Measurements from ENCODE around the gene STX8.
"Not testable (repeated sequence)": the region's sequence is repeated elsewhere in the genome, so short reads cannot be mapped to it uniquely, and the experiment has no call there.

Gene STX8

DNA sequence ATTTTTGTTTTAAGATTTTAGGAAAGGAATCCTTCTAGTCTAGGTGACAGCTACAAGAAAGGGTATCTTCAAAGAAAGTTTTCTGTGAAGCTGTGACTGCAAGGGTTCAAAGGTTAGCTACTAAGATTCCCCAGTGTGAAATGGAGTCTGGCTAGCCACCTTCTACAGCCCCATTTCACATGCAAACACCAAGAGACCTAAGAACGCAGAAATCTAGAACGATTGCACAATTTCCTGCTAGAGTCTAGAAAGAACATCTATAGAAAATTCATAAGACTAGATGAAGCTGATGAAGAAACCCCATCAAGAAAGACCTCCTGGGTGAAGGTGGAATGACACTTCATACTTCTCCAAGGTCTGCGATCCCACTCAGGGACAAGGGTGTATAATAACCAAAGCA, 77.1 kb downstream of the STX8 start:
- DNase-seq (ENCODE audit: low read depth) = no peak

DNA sequence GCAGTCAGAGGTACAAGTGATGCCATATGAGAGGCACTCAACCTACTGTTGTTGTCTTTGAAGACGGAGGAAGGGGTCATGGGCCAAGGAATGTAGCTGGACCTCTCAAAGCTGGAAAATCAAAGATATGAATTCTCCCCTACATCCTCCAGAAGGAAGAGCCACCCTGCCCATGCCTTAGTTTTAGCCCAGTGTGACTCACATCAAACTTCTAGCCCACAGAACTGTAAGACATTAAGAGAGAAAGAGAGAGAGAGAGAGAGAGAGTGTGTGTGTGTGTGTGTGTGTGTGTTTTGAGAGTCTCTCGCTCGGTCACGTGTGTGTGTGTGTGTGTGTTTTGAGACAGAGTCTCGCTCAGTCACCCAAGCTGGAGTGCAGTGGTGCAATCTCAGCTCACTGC, 87.1 kb downstream of the STX8 start:
- DNase-seq (ENCODE audit: low read depth) = no peak

DNA sequence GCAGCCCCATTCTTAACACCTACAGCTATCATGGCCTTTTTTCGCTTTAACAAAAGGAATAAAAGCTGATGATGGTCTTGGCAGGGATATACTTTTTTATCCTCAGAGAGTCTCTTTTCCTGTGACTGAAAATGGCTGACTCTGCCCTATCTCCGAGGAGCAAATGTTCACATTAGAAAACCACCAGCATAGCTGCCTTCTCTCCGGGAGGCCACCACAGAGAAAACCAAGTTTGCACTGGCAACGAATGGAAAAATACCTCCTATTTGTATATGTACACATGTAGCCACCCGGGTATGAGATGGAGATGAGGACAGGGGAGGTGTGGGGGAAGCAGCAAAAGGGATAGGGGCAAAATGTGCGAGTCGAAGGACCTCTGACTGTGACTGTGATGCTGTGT, 88.2 kb downstream of the STX8 start:
- DNase-seq (ENCODE audit: low read depth) = no peak

DNA sequence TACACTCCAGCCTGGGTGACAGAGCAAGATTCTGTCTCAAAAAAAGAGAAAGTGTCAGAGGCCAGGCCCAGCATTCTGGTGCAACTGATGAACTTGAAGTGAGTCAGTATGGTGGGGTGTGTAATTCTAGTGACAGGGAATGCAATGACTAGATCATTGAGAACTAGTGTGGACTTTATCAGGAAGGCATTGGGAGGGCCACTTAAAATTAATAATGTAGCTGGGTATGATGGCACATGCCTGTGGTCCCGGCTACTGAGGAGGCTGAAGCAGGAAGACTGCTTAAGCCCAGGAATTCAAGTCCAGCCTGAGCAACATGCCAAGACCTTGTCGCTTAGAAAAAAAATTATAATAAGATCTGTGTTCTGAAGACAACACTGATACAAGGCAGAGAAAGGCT, 90.8 kb downstream of the STX8 start:
- DNase-seq (ENCODE audit: low read depth) = no peak

DNA sequence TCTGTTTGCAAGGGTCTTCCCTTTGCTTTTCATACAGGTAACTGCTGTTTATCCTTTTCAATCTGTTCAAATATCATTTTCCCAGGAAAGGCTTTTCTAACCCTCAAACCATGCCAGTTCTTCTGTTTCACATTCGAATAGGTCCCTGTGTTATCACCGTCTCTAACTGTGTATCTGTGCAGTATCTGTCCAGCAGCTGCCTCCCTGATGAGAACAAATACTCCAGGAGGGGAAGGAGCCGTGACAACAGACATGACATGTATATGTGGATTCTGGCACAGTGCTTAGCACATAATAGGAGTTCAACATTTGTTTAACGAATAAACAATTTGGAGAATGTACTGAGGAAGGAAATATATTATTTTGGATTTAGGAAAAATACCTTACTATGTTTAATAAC, 95.7 kb downstream of the STX8 start:
- DNase-seq (ENCODE audit: low read depth) = no peak

DNA sequence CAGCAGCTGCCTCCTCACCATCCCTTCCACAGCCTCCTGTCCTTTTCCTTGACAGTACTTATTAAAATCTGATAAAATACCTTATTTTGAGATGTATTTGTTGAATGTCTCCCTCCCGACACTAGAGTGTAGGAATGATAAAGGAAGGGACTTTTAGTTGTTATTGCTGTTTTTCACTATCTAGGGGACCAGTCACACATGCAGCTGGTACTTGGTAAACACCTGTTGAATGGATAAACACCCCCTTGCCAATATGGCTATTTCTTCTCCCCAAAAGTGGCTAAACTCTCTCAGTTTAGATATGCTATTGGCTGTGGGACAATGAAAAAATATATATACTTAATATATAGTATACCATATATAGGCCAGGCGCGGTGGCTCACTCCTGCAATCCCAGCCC, 96.7 kb downstream of the STX8 start:
- no peak for DNase-seq (ENCODE audit: low read depth)

DNA sequence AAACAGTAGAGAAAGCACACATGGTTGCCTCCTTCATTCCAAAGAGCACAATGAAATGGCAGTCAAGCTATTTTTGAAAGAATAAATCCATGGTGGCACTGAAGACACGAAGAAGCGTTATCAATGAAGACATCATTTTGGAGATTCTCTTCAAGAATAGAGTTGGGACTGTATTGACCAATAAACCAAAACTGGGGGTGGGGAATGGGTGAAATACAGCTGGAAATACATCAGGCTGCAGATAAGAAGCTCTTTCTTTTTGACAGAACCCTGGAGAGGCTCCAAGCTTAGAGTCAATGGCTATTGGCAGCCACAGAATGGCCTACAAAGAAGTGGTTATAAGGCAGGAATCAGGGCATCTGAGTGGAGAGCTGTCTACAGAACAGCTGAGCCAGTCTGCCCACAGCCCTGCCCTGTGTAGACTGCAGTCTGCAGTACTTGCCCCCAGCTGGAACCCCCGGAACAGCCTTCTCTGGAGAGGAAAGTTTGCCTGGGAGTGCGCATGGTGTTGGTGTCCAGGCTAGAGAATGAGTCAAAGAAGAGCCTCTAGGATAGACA, 100.4 kb downstream of the STX8 start:
- no peak for DNase-seq (ENCODE audit: low read depth)

DNA sequence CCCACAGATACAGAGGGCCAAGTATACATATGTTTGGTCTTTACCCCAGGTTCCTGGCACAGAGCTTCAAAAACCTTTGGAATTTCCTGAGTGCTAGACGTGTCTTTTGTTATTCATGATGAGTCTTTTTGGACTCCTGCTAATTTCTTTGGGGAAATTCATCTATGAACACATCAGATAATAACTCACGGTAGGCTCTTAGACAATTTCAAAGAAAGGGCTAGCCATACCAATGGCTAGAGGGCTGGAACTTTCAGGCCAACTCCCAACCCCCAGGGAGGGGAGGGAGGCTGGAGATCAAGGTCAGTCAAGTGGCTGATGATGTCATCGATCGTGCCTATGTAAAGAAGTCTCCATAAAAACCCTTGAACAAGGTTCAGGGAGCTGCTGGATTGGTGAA, 101.9 kb downstream of the STX8 start:
- no peak for DNase-seq (ENCODE audit: low read depth)

DNA sequence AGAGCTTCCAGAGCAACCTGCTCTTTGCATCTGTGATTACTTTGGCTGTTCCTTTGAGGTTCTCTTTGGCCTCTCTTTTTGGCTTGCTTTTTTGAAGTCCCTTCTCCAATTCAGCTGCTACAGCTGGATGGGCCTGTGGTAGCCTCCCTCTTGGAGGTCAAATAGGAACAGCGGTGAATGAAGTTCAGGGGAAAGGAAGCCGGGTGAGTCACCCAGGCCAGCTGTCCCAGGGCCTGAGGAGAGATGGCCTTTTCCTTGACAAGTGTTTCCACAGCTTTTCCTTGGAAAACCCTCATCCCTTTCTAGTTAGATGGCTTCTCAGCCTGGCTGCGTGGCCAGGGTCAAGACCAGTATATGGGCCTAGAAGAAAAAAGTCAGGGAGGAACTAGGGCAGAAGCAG, 103.1 kb downstream of the STX8 start:
- DNase-seq (ENCODE audit: low read depth) = no peak

DNA sequence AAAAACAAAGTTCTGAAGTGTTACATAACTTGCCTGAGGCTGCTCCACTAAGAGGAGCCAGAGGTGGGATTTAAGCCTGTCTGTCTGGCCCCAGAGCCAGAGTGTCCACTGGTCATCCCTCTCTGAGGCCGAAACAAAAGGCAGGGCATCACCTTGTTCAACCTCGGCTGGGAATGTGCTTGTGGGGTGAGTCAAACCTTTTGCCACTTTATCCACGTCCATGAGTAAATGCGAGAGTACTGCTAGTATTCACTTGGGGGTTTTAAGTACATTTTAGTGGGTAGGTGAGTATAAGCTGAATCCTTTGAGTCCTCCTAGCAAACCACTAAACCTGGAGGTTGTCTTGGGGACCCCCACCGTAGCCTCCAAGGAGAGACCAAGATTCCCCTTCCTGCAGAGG, 103.5 kb downstream of the STX8 start:
- DNase-seq (ENCODE audit: low read depth) = no peak

DNA sequence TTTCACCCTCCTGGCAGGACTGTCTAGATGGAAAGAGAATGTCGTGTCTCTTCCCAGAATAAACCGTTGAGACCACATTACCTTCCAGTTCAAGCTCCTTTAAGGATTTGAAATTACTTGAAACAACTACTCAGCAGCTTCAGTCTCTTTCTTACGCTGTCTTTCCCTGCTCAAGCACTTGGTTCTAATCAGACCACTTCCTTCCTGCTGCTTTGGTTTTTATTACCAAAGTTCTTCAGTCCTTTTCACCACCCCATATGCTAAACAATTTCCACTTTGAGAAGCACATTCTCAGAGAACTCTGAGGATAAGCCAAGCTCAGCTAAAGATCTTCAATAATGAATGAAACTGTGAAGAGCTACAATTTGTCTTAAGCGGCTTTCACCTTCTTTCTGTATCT, 105.4 kb downstream of the STX8 start:
- no peak for DNase-seq (ENCODE audit: low read depth)

DNA sequence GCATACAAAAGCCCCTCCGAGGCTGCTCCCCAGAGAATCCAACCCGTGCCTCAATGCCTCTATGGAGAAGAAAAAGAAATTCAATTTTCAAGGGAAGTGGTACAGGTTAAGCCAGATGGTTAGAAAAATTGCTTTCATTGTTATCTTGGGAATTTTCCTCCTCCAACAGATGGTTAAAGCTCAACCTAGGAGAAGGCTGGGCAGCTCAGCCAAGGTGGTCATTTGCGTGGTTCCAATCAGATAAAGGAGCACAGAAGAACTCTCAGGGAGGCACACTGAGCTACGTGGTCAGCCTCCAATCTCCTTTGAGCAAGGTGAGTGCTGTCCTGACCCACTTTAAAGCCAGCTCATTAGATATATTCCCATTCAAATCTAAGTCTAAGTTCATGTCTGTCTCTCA, 106.7 kb downstream of the STX8 start:
- no peak for DNase-seq (ENCODE audit: low read depth)

DNA sequence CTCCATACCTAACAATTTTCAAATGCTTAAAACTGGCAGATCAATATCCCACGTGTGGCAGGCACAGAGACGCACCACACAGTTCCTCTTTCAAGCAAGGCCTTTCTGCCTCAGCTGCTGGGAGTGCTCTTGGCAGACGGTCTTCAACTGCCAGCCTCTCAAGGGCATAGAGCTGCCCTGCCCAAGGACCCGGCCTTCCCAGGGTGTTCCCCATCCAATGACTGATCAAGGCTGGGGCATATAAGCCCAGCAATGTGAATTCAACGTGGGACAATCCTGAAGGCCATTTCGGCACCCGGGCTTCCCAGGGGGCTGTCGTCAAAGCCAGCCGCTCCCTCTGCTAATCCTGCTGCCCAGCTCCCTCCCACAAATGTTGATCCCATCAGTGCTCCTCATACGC, 107.1 kb downstream of the STX8 start:
- no peak for DNase-seq (ENCODE audit: low read depth)

DNA sequence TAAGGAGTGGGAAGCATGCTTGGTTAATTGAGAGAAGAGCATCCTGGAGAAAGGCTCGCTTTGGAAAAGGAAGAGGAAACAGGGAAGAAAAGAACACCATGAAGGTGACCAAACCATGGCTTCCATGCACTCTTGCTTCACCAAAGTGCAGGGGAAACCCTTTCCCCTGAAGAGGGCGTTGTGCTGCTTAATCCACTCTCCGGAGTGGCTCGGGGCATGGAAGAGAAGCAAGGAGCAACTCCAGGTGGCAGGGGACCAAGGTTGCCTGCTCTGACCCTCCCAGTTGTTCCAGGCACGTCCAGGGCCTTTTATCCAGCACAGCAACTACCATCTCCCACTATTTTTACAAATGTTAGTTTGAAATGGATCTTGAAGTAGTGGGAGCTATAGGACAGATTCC, 108.1 kb downstream of the STX8 start:
- no peak for DNase-seq (ENCODE audit: low read depth)

DNA sequence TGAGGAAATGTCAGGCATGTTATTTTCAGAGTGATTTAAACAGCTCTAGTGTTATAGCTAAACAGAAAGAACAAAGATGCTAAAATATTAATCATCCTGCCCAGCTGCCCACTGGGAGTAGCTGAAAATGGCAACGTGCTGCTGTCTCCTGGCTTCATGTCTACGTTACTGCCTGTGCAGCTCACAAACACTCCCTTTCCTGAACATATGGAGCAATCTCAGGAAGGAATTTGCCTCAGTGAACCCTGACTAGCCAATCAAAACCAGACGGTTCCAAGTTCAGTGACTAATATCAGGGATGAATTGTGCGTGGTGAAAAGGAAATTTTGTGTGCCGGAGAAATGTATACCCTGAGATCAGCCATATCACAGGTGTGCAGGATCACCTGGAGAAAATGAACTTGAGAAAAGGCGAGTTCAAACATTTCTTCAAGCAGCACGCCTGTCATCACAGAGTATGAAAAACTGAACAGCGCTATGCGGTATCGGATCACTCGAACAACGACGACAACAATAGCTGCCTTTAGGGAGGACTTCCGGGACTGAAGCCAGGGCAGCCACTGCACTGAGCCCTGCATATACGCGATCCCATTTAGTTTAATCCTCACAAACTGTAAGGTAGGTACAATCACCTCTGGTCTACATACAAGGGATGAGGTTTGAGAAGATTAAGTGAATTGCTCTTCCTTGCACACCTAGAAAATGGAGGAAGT, 110.3 kb downstream of the STX8 start:
- DNase-seq (ENCODE audit: low read depth) = no peak

DNA sequence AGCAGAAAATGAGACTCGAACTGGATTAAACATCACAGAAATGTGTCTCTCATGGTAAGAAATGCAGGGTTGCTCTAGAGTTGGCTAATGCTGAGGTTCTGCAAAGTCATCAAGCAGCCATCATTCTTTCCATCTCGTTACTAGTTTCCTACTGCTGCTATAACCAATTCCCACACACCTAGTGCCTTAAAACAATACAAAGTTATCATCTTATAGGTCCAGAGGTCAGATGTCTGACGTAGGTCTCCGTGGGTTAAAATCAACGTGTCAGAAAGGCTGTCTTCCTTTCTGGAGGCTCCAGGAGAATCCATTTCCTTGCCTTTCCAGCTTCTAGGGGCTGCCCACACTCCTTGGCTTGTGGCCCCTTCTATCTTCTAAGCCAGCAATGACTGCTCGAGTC, 118.6 kb downstream of the STX8 start:
- no peak for DNase-seq (ENCODE audit: low read depth)

DNA sequence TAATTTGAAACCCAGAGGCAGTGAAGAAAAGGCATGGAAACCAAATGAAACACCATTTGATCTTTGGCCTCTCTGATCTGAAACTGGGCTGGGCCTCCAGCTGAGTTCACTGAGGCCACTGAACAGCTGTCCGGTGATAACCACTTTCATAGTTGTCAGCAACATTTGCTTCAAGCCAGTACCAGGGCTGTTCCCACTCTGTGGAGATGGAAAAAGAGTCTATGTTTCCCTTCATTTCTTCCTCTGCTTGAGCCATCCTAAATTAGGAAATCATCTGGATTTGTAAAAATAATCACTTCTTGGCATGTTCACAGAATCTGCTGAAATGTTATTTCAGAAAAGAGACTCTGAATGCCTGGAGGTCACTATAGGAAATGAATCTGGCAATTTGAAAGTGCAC, 119.3 kb downstream of the STX8 start:
- DNase-seq (ENCODE audit: low read depth) = no peak

DNA sequence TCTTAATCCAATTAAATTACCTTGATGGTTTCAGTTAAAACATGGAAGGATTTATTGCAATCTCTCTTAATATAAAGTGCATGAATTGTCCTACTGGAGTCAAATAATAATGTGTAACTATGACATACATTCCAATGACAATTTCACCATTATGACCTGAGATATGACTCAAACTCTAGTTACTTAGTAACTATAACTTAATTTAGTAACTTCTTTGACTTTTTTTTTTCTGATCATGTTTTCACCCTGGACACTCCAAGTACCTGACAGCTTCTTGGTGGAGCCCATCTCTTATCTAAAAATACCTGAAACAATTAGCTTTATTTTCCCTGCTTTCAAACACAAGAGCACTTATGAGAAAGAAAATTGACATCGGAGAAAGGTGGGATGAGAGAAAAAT, 123.7 kb downstream of the STX8 start:
- no peak for DNase-seq (ENCODE audit: low read depth)

DNA sequence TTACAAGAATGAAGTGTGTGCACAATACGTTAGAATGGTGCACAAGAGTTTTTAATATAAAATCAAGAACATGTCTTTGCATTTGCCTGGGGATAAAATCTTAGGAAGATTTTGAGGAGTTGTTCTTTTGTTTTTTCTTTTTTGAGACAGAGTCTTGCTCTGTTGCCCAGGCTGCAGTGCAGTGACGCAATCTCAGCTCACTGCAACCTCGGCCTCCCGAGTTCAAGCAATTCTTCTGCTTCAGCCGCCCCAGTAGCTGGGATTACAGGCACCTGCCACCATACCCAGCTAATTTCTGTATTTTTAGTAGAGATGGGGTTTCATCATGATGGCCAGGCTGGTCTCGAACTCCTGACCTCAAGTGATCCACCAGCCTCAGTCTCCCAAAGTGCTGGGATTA, 128.3 kb downstream of the STX8 start:
- DNase-seq (ENCODE audit: low read depth) = not testable (repeated sequence)

DNA sequence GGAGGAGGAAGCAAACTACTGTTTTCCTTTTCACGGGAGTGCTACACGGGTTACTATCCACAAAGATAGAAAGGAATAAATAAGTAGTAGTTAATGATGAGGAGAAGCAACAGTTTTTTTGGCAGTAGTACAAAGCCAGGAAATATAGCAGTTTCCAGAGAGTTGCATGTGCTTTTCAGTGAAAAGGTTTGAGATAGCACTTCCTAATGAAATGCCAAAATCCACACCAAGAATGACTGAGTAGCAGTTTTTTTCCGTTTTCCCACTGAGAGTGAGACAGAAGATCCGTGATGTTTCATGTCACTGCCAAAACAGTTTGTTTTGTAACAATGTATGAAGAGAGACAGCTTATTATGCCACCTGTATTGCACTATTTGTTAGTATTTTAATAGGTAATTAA, 129.1 kb downstream of the STX8 start:
- DNase-seq (ENCODE audit: low read depth) = no peak

DNA sequence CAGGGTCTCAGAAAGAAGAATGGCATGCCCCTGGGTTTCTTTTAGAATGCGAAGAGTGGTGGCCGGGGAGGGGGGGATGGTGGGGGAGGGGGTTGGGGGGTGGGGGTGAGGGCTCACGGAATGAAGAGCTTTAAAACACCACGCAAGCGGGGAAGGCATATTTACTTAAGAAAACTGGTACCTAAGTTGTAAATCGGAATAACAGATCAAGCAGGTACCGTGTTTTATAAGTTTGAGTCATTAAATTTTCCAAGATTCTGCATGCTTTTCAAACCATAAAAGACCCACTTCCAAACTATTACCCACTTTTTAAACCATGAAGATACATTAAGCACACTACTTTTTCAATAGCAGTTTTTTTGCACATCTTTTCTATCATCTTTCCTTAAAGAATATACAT, 130.2 kb downstream of the STX8 start:
- no peak for DNase-seq (ENCODE audit: low read depth)

DNA sequence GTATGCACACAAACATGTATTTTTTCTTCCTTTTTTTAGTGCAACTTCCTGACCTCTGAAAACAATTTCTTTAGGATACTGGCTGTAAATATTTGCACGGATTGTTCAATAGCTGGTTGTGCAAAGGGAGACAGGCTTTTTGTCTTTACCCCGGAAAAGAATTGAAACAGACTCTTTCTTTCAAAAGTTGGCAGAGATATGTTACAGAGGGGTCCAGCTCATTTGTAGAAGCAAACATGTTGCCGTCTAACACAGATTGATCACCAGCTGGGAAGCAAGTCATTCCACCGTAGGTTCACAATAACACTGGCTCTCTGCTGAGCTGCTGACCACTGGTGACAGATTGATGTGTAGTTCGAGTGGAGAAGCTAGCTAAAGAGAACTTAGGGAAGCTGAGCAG, 130.9 kb downstream of the STX8 start:
- no peak for DNase-seq (ENCODE audit: low read depth)

DNA sequence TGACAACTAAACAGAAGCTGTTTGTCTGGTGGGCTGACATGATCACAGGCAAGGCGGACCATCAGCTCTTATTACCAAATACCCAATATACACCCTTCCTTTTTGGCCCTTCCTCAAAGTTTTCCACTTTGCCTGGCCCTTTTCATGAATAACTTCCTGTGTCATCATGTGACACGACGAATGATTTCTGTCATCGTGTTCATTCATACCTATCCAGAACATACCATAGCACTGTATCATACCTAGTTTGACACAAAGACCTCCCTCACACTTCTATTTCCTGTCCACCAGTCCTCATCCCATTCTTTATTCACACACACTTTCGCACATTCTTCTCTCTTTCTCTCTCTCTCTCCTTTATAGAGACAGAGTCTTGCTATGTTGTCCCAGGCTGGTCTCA, 131.8 kb downstream of the STX8 start:
- DNase-seq (ENCODE audit: low read depth) = no peak

DNA sequence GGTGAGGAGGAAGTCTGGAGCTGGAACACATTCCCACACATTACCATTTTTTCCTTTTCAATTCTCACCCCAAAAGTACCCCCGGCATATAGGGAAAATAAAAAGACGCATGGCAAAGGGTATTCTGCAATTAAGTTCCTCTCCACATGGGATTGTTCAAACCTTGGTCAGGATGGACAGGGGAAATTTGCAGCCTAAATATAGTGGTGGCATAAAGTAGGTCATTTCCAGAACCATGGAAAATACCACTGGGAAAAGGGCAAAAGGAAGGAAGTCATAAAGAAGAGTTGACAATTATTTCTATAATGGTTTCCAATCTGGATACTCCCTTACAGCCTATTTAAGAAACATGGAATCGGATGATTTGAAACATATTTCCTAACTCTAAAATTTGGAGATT, 135.8 kb downstream of the STX8 start:
- no peak for DNase-seq (ENCODE audit: low read depth)

DNA sequence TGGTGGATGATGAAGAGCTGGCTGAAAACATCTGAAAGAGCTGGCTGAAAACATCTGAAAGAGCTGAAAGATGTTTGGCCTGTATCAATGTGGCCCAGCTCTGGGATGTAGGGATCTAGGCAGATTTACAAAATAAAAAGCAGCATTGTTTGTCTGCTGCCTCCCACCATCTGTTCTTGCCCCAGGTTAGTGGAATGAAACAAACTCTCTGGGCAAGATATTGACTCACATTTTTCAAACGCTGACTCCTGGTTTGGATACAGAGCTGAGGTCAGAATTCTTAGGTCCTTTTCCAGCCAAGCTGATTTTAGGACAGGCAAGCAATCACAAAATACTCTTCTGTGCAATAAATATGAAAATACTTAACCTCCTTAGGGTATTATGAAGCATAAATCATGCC, 139.0 kb downstream of the STX8 start:
- DNase-seq (ENCODE audit: low read depth) = no peak
